Stimulated activated CD4-positive, alpha-beta T cell treated with anti-CD3 and anti-CD28 coated beads, TNF-alpha, amount 100 ng/mL, for 24 hours (primary cell): ENCODE data around the gene TRIOBP.
"Not testable (repeated sequence)": the region's sequence is repeated elsewhere in the genome, so short reads cannot be mapped to it uniquely, and the experiment has no call there.

Experiments used
- DNase-seq, 3 experiments: peaks; one replicate each; pipeline ENCODE4 v3.0.0-alpha.2; 2020; ENCODE audit warnings: low read depth in 3 of 3

The TRIOBP gene

GRCh38 chr22:37775785-37776638 is 79.2 kb downstream of the TRIOBP start:
- DNase-seq: no peak

DNA sequence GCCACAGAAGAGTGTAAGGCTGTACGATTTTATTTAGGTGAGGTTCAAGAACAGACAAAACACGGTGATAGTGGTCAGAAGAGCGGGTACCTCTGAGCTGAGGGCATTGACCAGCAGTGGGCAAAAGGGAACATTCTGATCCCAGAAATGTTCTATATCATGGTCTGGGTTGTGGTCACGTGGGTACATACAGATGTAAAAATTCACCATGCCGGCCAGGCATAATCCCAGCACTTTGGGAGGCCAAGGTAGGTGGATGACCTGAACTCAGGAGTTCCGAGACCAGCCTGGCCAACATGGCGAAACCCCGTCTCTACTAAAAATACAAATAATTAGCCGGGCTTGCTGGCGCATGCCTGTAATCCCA is 79.8 kb downstream of the TRIOBP start:
- DNase-seq: no peak

- no peak for DNase-seq
These were observed 80.4 kb downstream of the TRIOBP start for GRCh38 chr22:37777122-37777687.

DNA sequence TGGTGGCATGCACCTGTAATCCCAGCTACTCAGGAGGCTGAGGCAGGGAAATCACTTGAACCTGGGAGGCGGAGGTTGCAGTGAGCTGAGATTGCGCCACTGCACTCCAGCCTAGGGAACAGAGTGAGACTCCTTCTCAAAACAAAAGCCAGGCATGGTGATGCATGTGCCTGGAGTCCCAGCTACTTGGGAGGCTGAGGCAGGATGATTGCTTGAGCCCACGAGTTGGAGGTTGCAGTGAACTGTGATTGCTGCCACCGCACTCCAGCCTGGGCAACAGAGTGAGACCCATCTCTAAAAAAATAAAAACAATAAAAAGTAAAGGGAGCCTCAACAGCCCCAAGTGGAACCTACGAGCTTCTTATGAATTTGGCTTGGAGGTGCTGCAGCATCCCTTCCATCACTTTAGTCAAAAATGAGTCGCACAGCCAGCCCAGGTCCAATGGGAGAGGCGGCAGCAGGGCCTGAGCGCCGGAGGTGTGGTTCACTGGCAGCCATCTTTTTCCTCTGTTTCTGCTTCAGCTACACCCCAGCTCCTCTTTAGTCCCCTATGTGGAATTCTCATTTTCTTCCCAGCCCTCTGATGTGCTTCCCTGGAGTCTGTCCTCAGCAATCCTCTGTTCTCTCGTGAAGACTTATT is 81.6 kb downstream of the TRIOBP start:
- no peak for DNase-seq

GRCh38 chr22:37781434-37782059 is 84.7 kb downstream of the TRIOBP start:
- DNase-seq: no peak

GRCh38 chr22:37782340-37783168 is 85.7 kb downstream of the TRIOBP start:
- DNase-seq: no peak

GRCh38 chr22:37784829-37785495 is 88.1 kb downstream of the TRIOBP start:
- DNase-seq: no peak

GRCh38 chr22:37790234-37790633 is 93.4 kb downstream of the TRIOBP start:
- DNase-seq: no peak

GRCh38 chr22:37792494-37792893 is 95.6 kb downstream of the TRIOBP start:
- DNase-seq: no peak

GRCh38 chr22:37794376-37794775 is 97.5 kb downstream of the TRIOBP start:
- DNase-seq: no peak

DNA sequence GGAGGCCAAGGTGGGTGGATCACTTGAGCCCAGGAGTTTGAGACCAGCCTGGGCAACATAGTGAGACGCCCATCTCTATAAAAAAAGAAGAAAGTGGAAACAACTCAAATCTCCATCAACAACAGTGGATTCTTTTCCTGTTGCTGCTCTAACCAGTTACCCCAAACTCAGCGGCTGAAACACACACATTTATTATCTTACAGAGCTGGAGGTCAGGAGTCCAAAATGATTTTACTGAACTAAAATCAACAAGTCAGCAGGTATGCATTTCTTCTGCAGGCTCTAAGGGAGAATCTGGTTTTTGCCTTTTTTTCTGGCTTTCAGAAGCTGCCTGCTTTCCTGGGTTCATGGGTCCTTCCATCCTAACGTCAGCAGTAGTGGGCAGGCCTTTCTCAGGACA is 99.2 kb downstream of the TRIOBP start:
- no peak for DNase-seq

- DNase-seq: not testable (repeated sequence)
These were observed 100.4 kb downstream of the TRIOBP start for GRCh38 chr22:37797259-37797658.

- no peak for DNase-seq
These were observed 101.1 kb downstream of the TRIOBP start for GRCh38 chr22:37797874-37798500.

DNA sequence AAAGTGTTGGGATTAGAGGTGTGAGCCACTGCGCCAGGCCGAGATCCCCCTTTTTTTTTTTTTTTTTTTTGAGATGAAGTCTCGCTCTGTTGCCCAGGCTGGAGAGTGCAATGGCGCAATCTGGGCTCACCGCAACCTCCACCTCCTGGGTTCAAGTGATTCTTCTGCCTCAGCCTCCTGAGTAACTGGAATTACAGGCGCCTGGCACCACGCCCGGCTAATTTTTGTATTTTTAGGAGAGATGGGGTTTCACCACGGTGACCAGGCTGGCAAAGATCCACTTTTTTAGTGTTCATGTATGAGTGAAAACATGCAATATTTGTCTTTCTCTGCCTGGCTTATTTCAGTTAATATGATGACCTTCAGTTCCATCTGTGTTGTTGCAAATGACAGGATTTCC is 103.1 kb downstream of the TRIOBP start:
- DNase-seq: not testable (repeated sequence)

DNA sequence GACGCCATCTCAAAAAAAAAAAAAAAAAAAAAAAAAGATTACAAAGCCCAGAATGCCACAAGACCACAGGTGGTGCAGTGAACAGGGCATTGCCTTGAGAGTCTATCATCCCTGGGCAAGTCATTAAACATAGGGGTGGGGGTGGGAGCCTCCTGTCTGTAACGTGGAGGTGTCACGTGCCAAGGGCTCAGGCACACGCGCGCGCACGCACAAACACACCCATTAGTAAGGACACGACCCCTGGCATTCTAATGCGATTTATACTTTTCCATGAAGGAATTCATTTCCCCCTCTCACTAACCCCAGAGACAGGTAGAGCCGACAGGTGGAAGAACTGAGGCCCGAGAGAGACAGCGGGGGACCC is 105.1 kb downstream of the TRIOBP start:
- DNase-seq: no peak

DNA sequence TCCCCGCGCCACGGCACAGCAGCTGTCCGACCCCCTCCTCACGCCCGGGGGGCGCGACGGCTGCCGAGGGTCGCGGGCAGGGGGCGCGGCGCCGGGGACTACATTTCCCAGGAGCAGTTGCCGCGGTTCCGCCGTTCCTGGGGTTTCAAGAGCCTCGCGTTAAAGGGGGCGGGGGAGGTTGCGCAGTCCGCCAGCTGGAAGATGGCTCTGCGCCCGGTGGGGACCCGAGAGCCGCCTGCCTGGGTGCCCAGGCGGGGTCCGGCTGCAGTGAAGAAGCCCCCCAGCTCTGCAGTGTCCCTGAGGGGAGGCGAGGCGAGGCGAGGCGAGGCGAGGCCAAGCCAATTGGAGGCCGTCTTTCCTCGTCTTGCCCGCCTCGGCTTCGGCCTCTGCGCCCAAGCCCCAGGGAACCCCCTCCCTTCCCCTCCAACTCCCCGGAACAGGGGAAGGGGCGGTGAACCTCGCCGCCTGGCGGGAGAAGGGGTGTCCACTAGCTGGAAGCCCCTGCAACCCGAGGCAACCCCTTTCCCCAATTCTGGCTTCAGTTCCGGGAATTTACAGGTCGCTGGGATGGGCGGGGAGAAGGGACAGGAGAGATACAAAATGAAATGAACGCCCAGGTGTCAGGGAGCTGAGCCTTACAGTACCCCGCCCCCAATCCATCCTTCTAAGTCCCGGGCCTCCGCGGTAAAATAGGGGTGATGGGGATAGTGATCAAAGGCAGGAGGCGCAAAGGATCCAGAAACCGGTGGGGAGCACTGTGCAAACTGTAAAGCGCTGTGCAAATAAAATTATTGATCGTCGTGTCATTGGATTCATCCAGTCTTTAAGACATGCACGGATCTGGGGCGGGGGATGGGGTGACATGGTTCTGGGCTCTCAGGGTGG is 105.7 kb downstream of the TRIOBP start:
- no peak for DNase-seq

- DNase-seq: no peak
These were observed 106.4 kb downstream of the TRIOBP start for GRCh38 chr22:37803195-37803638.

GRCh38 chr22:37803639-37804351 is 106.9 kb downstream of the TRIOBP start:
- no peak for DNase-seq

- no peak for DNase-seq
These were observed 107.6 kb downstream of the TRIOBP start for GRCh38 chr22:37804352-37804880.
